Keratinocyte (primary cell): Measurements from ENCODE around the gene CAPN15. TPM values are rescaled to one million over a fixed set of nuclear protein-coding genes. Genes with fewer than 3 reads are reported as not detected.

Experiments
- DNase-seq: peaks from one replicate; pipeline ENCODE4 v3.0.0-alpha.2; 2011; ENCODE audit warnings: low read depth, missing footprints, low spot score
- FAIRE-seq: peaks from 2 replicates; lab custom pipeline; 2011; peaks lifted over from hg19 to GRCh38; lab: Jason Lieb, UNC
- H2AFZ ChIP-seq: 2 replicates; pipeline ENCODE4 v1.6.0; 2012; ENCODE audit warnings: low read length, control low read depth, inconsistent platforms; ENCODE audit not compliant: control insufficient read depth
- H3K27ac ChIP-seq: 2 replicates; pipeline ENCODE4 v1.5.1; 2011; ENCODE audit warnings: low read length; ENCODE audit not compliant: control insufficient read depth, insufficient read depth
- H3K27me3 ChIP-seq: 3 replicates; pipeline ENCODE4 v1.6.0; 2011; ENCODE audit warnings: low read length; ENCODE audit not compliant: control insufficient read depth, insufficient read depth; ENCODE audit errors: extremely low read depth
- H3K36me3 ChIP-seq, 2 experiments: 2 replicates in 1 of 2; 3 replicates in 1 of 2; pipeline ENCODE4 v1.5.1; 2011; ENCODE audit warnings: low read length in 2 of 2, mild to moderate bottlenecking in 1 of 2; ENCODE audit not compliant: control insufficient read depth in 2 of 2, insufficient read depth in 2 of 2; ENCODE audit errors: extremely low read depth in 1 of 2
- H3K4me1 ChIP-seq: 3 replicates; pipeline ENCODE4 v1.5.1; 2011; ENCODE audit warnings: low read length; ENCODE audit not compliant: control insufficient read depth, insufficient read depth; ENCODE audit errors: extremely low read depth
- H3K4me2 ChIP-seq: 3 replicates; pipeline ENCODE4 v1.6.0; 2011; ENCODE audit warnings: low read depth, low read length; ENCODE audit not compliant: control insufficient read depth, insufficient read depth; ENCODE audit errors: extremely low read depth
- H3K4me3 ChIP-seq, 3 experiments: fragments of 200-600 bp in 1 of 3; sonication (generic) in 1 of 3; 2 replicates in 2 of 3; 3 replicates in 1 of 3; pipeline ENCODE4 v1.5.1; 2011 to 2016; ENCODE audit warnings: low read length in 3 of 3, mild to moderate bottlenecking in 3 of 3, control low read depth in 2 of 3, inconsistent platforms in 1 of 3, low read depth in 1 of 3, mixed read lengths in 1 of 3, mixed run types in 1 of 3, moderate library complexity in 1 of 3; ENCODE audit not compliant: control insufficient read depth in 2 of 3, insufficient read depth in 2 of 3; ENCODE audit errors: extremely low read depth in 1 of 3
- H3K79me2 ChIP-seq: 2 replicates; pipeline ENCODE4 v1.6.0; 2012; ENCODE audit warnings: low read length; ENCODE audit not compliant: control insufficient read depth, insufficient read depth
- H3K9ac ChIP-seq: 3 replicates; pipeline ENCODE4 v1.6.0; 2011; ENCODE audit warnings: low read length; ENCODE audit not compliant: control insufficient read depth, insufficient read depth; ENCODE audit errors: extremely low read depth
- H3K9me1 ChIP-seq: 3 replicates; pipeline ENCODE4 v1.6.0; 2011; ENCODE audit warnings: low read length; ENCODE audit not compliant: control insufficient read depth, insufficient read depth; ENCODE audit errors: extremely low read depth
- H3K9me3 ChIP-seq: 2 replicates; pipeline ENCODE4 v1.5.1; 2012; ENCODE audit warnings: low read depth, low read length; ENCODE audit not compliant: control insufficient read depth
- H4K20me1 ChIP-seq: 3 replicates; pipeline ENCODE4 v1.6.0; 2011; ENCODE audit warnings: low read length; ENCODE audit not compliant: control insufficient read depth, insufficient read depth; ENCODE audit errors: extremely low read depth
- EZH2 ChIP-seq: IDR thresholded peaks from one replicate; pipeline ENCODE4 v1.6.1; 2012; ENCODE audit warnings: inconsistent platforms, mild to moderate bottlenecking, low read length, moderate library complexity
- dilution Hi-C: fragments of 300-500 bp; cut with MboI; formaldehyde crosslinking; loops from one replicate; pipeline ENCODE4 v1.7.0; 2020; ENCODE audit warnings: low sequenced_read_pairs; ENCODE audit not compliant: extremely low pct_ligation_motif_present
- polyA plus RNA-seq, 5 experiments: library from polyadenylated mRNA; depleted of rRNA in 3 of 5; stranded (reverse) in 3 of 5; stranded (forward) in 1 of 5; unstranded in 1 of 5; fragments of >200 nt; gene quantifications; 1 replicate in 1 of 5; 2 replicates in 3 of 5; 3 replicates in 1 of 5; pipeline versions ENCODE4 v1.2.1 to v1.2.3, GENCODE V29; 2011 to 2012; ENCODE audit warnings: missing spikeins in 2 of 5, low read depth in 1 of 5, low replicate concordance in 1 of 5
- TF ChIP-seq, protein P1 (sequence below), 3 experiments: IDR thresholded peaks in 1 of 3; conservative IDR thresholded peaks in 1 of 3; optimal IDR thresholded peaks in 1 of 3; 2 replicates in 2 of 3; 3 replicates in 1 of 3; pipeline versions ENCODE3 to v1.5.1; 2011; ENCODE audit warnings: low read length in 3 of 3, mild to moderate bottlenecking in 3 of 3, moderate library complexity in 2 of 3, control low read depth in 1 of 3, inconsistent platforms in 1 of 3; ENCODE audit not compliant: insufficient read depth in 2 of 3; ENCODE audit errors: extremely low read depth in 1 of 3

The CAPN15 gene
- polyA plus RNA-seq, 1 donor (not counting 4 experiments of a cell fraction or from before 2014, with no cell fraction given), result 7.9 TPM

GRCh38 chr16:554297-554621, 26.7 kb downstream of the CAPN15 start:
- no peak overlapping the region for H3K4me2 ChIP-seq
- TF ChIP-seq EZH2, result no peak
- TF ChIP-seq, protein P1, sequence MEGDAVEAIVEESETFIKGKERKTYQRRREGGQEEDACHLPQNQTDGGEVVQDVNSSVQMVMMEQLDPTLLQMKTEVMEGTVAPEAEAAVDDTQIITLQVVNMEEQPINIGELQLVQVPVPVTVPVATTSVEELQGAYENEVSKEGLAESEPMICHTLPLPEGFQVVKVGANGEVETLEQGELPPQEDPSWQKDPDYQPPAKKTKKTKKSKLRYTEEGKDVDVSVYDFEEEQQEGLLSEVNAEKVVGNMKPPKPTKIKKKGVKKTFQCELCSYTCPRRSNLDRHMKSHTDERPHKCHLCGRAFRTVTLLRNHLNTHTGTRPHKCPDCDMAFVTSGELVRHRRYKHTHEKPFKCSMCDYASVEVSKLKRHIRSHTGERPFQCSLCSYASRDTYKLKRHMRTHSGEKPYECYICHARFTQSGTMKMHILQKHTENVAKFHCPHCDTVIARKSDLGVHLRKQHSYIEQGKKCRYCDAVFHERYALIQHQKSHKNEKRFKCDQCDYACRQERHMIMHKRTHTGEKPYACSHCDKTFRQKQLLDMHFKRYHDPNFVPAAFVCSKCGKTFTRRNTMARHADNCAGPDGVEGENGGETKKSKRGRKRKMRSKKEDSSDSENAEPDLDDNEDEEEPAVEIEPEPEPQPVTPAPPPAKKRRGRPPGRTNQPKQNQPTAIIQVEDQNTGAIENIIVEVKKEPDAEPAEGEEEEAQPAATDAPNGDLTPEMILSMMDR (optimal IDR thresholded peaks at IDR 0.05 in 1 of 3, IDR thresholded peaks at IDR 0.05 in 1 of 3, conservative IDR thresholded peaks at IDR 0.05 in 1 of 3; ENCODE audit: extremely low read depth in 1 of 3, insufficient read depth in 2 of 3, low read length in 3 of 3), result no peak
- H3K4me3 ChIP-seq, result no peak overlapping the region
- H3K9me1 ChIP-seq, result no peaks in the 10 kb centered on the region
- no peak overlapping the region for H3K9ac ChIP-seq
- DNase-seq (no peak), FAIRE-seq (no peak)
- peaks cover 12% of the 10 kb centered on the region for H3K4me1 ChIP-seq
- H3K79me2 ChIP-seq, result peaks cover 5% of the 10 kb centered on the region
- H3K36me3 ChIP-seq, result peaks cover 3 to 5% of the 10 kb centered on the region in 2 experiments
- H3K27ac ChIP-seq, result no peak overlapping the region
- dilution Hi-C loops, result no loop called here
- peaks cover 3% of the 10 kb centered on the region for H4K20me1 ChIP-seq
- no peak overlapping the region for H2AFZ ChIP-seq
- no peaks in the 10 kb centered on the region for H3K9me3 ChIP-seq
- peaks cover 18% of the 10 kb centered on the region for H3K27me3 ChIP-seq

DNA sequence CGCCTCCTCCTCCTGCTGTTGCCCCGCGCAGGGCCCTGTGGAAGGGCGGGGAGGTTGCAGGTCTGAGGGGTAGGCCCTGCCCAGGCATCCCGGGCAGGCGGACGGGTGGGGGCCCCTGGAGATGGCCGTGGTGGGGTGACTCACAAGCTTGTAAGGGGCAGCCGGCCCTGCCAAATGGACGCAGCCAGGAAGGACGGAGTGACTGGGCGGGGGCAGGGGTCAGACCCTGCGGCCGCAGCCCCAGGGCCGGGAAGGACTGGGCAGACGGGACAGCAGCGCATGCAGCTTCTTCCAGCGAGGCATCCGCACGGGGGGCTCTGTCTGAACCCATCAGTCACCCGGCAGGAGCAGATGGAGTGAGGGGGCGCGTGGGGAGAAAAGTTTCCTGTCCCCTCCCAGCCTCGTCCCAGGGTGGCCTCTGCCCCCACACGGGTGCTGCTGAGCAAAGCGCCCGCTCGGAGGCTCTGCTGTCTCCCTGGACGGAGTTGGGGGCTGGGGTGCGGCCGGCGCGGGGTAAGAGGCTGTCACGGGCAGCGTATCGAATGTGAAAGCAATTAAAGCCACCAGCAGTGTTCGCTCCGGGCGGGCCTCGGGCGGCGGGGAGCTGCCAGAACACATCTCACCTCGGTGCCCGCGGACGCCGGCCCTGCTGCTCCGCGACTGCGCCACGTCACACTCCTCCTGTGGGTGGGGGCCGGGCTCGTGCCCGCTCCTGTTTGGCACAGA, 27.3 kb downstream of the CAPN15 start:
- H3K4me3 ChIP-seq, result peak overlapping the region in 2 of 3 experiments; percentile 18 to 48
- H3K4me1 ChIP-seq, result peaks cover 12% of the 10 kb centered on the region
- TF ChIP-seq EZH2, result no peak
- TF ChIP-seq, protein P1 (optimal IDR thresholded peaks at IDR 0.05 in 1 of 3, IDR thresholded peaks at IDR 0.05 in 1 of 3, conservative IDR thresholded peaks at IDR 0.05 in 1 of 3; ENCODE audit: extremely low read depth in 1 of 3, insufficient read depth in 2 of 3, low read length in 3 of 3), result no peak
- no peaks in the 10 kb centered on the region for H3K9me1 ChIP-seq
- H3K9me3 ChIP-seq, result no peaks in the 10 kb centered on the region
- peaks cover 4% of the 10 kb centered on the region for H3K79me2 ChIP-seq
- FAIRE-seq (no peak), DNase-seq (no peak)
- H2AFZ ChIP-seq, result no peak overlapping the region
- H3K36me3 ChIP-seq, result peaks cover 3 to 5% of the 10 kb centered on the region in 2 experiments
- peak overlapping the region; percentile 75 for H3K4me2 ChIP-seq
- H3K27ac ChIP-seq, result no peak overlapping the region
- H3K27me3 ChIP-seq, result peaks cover 24% of the 10 kb centered on the region
- H4K20me1 ChIP-seq, result peaks cover under 1% of the 10 kb centered on the region
- dilution Hi-C loops, result no loop called here
- peak overlapping the region; percentile 9 for H3K9ac ChIP-seq
